Head of caudate nucleus (tissue), 42 donors: ENCODE results near the gene CDH4.
"Not testable (repeated sequence)": the region's sequence is repeated elsewhere in the genome, so short reads cannot be mapped to it uniquely, and the experiment has no call there.

ENCODE experiments used
- DNase-seq, 42 donors: peaks; one replicate each; pipeline versions ENCODE4 v3.0.0 to v3.0.0-alpha.2; 2020 to 2021; ENCODE audit warnings: mixed read lengths in 7 of 42
- intact Hi-C: fragments of 100-400 bp; cut with DNase I; formaldehyde crosslinking; loops from one replicate; pipeline ENCODE4 v1.15.0; 2022

The CDH4 gene

DNA sequence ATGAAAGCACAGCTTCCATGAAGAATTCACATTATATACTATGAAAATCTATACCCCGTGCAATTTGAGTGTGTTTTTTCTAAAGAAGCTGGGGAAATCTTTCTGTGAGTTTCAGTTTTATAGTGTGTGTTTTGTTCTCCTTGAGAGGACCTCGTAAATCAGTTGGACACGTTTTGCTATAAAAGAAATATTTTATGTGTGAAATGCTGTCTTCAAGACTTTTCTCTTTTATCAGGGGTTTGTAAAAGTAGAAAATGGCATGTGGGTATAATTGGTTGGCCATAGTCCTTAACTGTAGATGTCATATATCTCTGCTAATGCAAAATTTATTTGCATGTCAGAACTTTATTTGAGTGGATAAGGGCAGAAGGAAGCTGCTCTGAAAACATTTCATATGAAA, 186.2 kb downstream of the CDH4 start:
- no peak for DNase-seq
- intact Hi-C loops, result no loop called here

DNA sequence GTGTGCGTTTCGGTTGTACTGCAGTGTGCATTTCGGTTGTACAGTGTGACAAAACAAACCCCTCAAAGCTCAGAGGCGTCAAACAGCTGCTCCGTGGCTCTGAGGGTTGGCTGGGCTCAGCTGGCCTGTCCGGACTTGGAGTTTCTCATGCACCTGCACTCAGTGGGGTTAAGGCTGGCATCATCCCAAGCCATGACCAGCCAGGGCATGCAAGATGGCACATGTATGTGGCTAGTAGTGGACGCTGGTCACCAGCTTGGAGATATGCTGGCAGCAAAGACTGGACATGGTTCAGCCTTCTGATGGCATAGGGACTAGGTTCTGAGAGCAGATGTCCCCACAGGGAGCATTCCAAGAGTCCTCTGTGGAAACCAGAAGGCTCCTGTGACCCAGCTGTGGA, 187.2 kb downstream of the CDH4 start:
- DNase-seq, result no peak
- intact Hi-C loops, result no loop called here

DNA sequence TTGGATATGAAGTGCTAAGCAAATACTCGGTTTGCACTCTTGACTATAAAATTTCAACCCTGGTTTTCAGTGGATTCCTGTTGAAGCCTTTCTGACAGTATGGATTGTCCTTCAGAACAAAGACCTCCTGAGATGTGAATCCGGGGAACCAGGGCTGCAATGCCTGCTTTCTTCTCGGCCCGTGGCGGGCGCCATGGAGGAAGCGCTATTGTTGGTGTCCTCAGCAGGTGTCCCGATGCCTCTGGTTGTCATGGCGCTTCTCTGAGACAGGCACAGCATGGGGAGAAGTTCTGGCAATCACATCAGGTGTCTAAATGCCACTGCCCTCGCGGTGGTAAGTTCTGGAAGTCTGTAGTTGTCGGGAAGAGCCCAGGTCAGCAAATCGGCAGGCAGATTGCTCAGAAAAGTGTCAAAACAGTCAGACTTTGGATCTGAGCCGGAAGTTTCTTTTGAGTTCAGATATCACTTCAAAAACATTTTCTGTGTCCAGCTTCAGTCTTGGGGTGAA, 188.5 kb downstream of the CDH4 start:
- no peak for DNase-seq
- intact Hi-C loops, result no loop called here

DNA sequence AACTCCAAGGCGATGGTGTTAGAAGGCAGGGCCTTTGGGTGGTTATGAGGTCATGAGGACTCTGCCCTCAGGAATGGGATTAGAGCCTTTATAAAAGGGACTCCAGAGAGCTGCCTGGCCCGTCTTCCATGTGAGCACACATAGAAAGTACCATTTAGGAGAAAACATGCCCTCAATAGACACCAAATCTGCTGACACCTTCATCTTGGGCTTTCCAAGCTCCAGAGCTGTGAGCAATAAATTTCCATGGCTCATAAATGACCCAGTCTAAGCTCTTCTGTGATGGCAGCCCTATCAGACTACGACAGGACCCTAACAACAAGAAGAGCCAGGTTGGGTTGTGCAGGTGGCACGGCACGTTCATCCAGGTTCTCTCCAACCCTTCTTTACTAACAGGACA, 189.5 kb downstream of the CDH4 start:
- DNase-seq, result no peak
- intact Hi-C loops, result no loop called here

- intact Hi-C loops, result no loop called here
Observed at GRCh38 chr20:61442075-61442670, 190.1 kb downstream of the CDH4 start.

GRCh38 chr20:61442718-61443117, 190.7 kb downstream of the CDH4 start:
- intact Hi-C loops, result no loop called here
- no peak for DNase-seq

More at GRCh38 chr20:61442075-61442670, 190.1 kb downstream of the CDH4 start:
- no peak for DNase-seq

- intact Hi-C loops, result no loop called here
- peak in 1 of 42 donors; percentile 6 for DNase-seq
Observed at GRCh38 chr20:61443443-61444126, 191.5 kb downstream of the CDH4 start.

GRCh38 chr20:61444637-61445036, 192.6 kb downstream of the CDH4 start:
- intact Hi-C loops, result no loop called here

GRCh38 chr20:61445138-61445537, 193.1 kb downstream of the CDH4 start:
- DNase-seq, result peak in 2 of 42 donors; percentile 10 to 16

More at GRCh38 chr20:61444637-61445036, 192.6 kb downstream of the CDH4 start:
- DNase-seq, result no peak

GRCh38 chr20:61445741-61446140, 193.7 kb downstream of the CDH4 start:
- DNase-seq, result peak in 2 of 42 donors; percentile 21 to 34
- intact Hi-C loops, result no loop called here

More at GRCh38 chr20:61445138-61445537, 193.1 kb downstream of the CDH4 start:
- intact Hi-C loops, result no loop called here

GRCh38 chr20:61447952-61448351, 195.9 kb downstream of the CDH4 start:
- intact Hi-C loops, result no loop called here
- DNase-seq, result peak in 3 of 42 donors; percentile 25 to 44 (median 31)

DNA sequence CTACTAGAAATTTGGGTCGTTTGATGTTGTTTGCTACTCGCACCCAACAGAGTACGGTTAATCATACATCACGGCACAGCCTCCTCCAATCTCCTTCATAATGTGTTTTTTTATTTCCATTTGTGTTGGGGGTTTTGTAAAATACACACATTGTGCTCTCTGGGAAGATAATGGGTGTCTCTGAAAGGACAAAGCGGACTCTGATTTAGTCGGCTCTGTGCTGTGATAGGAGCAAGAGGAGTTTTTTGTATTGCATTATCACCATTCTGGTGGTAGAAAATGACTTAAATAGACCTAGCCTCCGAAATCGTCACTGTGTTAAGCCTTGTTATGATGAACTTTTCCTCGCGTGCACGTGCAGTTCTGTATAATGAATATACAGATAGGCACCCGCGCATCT, 196.3 kb downstream of the CDH4 start:
- intact Hi-C loops, result no loop called here
- peak in 4 of 42 donors; percentile 19 to 42 (median 26) for DNase-seq

DNA sequence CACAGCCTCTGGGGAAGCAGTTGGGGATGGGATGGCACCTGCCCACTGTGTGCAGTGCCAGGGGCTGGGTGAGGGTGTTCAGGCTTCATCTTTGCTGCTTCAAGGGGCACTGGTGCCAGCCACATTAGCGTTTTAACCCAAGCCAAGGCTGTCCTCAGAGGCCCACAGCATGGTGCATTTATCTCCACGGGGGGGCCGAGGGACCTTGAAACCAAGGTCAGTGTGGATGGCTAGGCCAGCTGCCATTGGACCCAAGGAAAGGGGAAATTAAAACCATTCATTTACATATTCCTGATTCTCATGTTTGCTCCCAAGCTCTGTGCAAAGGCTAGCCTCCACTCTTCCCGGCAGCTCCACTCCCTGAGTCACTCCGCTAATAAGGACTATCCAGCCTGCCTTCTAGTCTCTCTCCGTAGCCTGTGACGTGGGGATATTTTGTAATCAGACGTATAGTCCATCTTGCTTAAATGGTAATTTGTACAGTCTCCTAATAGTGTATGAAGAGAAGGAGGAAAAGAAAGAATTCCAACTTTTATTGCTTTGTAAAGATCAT, 197.1 kb downstream of the CDH4 start:
- peak in 11 of 42 donors; percentile 15 to 65 (median 28) for DNase-seq
- intact Hi-C loops, result no loop called here

DNA sequence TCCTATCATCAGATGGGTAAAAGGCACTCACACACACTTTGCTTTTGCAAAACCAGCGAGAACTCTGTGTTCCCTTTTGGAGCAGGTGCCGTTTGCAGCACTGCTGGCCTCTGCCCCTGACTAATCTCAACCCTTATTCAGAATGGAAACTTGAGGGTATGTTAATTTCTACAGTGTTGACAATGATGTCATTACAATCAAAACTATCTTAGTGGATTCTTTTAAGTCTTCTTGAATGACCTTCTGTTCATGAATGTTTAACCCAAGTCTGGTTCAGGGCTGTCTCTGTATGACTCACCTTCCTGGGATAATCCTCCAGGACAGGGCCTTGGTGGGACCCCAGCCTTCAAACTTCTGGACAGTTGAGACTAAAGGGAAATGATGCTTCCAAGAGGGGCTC, 197.9 kb downstream of the CDH4 start:
- peak in 2 of 42 donors; percentile 13 to 24 for DNase-seq
- intact Hi-C loops, result no loop called here

DNA sequence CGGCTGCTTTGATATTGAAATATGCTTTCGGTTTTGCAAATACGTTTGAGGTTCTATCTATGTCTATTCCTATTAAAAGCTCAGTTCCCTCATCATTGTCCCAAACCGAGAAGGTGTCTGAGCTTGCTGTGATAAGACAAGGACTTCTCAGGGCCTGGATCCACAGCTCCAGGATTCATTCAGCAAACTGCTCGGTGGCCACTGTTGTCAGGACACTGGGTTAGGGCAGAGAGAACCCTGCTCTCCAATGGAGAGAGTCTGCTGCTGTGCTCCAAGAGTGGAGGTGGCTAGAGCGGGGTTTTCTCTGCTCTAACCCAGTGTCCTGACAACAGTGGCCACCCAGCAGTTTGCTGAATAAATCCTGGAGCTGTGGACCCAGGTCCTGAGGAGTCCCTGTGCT, 198.5 kb downstream of the CDH4 start:
- intact Hi-C loops, result no loop called here
- DNase-seq, result peak in 2 of 42 donors; percentile 8 to 31

- intact Hi-C loops, result no loop called here
- DNase-seq, result peak in 1 of 42 donors; percentile 4
Observed at GRCh38 chr20:61451009-61451408, 198.9 kb downstream of the CDH4 start.

- DNase-seq, result peak in 3 of 42 donors; percentile 22 to 27 (median 24)
- intact Hi-C loops, result no loop called here
Observed at GRCh38 chr20:61451953-61452352, 199.9 kb downstream of the CDH4 start.

DNA sequence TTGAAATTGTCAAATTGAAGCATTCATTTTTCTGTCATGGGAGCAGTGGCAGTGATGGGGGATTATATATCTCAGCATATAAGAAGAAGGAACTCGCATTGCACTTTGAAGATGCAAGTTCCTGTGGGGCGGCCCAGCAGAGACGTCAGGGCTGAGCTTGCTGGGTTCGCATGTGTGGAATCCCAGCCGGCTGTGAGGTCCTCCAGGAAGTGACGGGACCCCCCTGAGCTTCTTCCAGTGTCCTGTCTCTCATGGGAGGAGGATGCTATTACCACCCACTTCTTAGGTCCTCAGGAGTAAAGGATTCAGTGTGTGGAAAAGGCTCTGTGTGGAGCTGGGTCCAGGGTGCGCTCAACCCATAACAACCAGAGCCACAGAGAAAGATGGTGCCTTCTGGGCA, 201.2 kb downstream of the CDH4 start:
- intact Hi-C loops, result no loop called here
- peak in 3 of 42 donors; percentile 19 to 39 (median 22) for DNase-seq

GRCh38 chr20:61453623-61454022, 201.6 kb downstream of the CDH4 start:
- peak in 1 of 42 donors; percentile 8 for DNase-seq
- intact Hi-C loops, result not testable (repeated sequence)

DNA sequence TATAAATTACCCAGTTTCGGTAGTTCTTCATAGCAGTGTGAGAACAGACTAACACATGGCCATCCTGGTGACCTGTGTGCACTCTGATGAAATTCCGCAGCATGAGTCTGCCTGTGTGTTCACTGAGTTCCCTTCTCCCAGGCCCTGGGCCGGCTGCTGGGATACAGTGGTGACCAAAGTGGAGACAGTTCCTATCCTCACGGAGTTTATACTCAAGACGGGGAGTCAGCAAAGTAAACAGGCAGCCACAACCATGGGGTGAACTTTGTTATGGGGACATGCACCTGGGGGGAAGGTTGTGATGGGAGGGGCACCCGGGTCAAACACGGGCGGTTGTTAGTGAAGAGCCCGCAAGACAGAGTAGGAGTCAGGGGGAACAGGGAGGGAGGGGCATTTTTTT, 202.0 kb downstream of the CDH4 start:
- DNase-seq, result peak in 3 of 42 donors; percentile 14 to 27 (median 26)
- intact Hi-C loops, result no loop called here
